Measurements from ENCODE around the gene TCOF1.

The TCOF1 gene

DNA sequence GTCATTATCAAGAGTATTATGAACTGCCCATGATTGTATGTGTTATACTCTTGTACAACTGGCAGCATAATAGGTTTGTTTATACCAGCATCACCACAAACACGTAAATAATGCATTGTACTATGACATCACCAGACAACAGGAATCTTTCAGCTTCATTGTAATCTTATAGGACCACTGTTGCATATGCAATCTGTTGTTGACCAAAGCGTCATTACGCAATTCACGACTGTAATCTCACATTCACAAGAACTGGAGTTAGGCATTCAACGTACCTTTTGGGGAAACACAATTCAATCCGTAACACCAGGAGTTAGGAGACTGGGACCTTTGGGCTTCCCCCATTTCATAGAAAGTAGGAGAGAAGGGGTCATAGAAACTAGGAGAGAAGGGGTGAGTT is 34.4 kb upstream of the TCOF1 start:
- DNase-seq (ENCODE audit: low read depth), result no peak

- no peak for DNase-seq (ENCODE audit: low read depth)
Measured at GRCh38 chr5:150323819-150324218, 33.7 kb upstream of the TCOF1 start.

DNA sequence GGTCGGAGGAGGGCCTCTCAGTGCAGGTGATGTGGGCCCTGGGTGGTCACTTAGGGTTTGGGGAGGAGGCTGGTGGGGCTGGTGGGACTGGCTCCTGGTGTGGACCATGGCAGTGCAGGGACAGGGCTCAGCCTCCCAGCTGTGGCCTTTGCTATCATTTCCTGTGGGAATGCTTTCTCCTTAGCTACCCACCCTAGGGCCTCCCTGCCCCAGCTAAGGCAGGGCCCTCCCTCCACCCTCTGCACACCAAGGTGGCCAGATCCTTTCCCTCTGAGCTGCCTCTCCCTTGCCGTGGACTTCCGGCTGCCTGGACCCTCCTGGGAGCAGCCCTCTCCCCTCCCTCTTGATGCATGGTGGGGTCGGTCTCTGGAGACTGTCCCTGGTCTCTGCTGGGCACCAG is 32.1 kb upstream of the TCOF1 start:
- no peak for DNase-seq (ENCODE audit: low read depth)

- DNase-seq (ENCODE audit: low read depth), result no peak
Measured at GRCh38 chr5:150326707-150327106, 30.8 kb upstream of the TCOF1 start.

GRCh38 chr5:150327139-150327538 is 30.4 kb upstream of the TCOF1 start:
- no peak for DNase-seq (ENCODE audit: low read depth)

DNA sequence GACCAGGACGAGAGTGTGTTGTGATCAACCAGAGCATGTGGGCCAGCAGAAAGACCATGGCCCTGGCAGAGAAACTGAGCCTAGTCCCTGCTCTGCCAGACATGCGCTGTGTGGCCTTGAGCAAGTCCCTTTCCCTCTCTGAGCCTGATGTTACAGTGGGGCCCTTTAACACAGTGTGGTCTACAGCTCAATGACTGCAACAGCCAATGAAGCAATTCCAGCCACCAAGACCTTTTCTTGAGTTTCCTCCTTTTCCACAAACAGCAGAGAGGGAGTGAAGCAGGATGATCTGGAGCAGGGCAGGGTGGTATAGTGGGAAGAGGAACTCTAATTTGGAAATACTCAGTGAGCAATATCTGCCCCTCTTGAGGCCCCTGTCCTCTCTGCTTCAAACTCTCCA is 29.0 kb upstream of the TCOF1 start:
- no peak for DNase-seq (ENCODE audit: low read depth)

DNA sequence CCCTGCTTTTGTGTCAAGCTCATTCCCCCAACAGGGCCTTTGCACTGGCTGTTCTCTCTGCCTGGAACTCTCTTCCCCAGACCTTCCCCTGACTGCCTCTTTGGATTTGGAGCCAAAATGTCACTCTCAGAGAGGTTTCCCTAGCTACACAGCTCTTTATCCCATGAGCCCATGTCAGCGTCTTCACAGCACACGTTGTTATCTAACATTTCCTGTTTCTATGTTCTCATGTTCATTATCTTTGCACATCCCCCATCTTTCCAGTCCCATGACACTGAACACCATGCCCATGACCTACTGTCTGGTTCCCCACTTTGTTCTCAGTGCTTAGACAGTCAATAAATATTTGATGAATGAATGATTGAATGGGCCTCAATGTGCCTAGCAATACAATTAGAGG is 28.5 kb upstream of the TCOF1 start:
- no peak for DNase-seq (ENCODE audit: low read depth)

- no peak for DNase-seq (ENCODE audit: low read depth)
Measured at GRCh38 chr5:150329881-150330876, 27.3 kb upstream of the TCOF1 start.

GRCh38 chr5:150333400-150333799 is 24.1 kb upstream of the TCOF1 start:
- no peak for DNase-seq (ENCODE audit: low read depth)

- DNase-seq (ENCODE audit: low read depth), result no peak
Measured at GRCh38 chr5:150335778-150336177, 21.7 kb upstream of the TCOF1 start.

GRCh38 chr5:150338546-150338945 is 19.0 kb upstream of the TCOF1 start:
- no peak for DNase-seq (ENCODE audit: low read depth)

DNA sequence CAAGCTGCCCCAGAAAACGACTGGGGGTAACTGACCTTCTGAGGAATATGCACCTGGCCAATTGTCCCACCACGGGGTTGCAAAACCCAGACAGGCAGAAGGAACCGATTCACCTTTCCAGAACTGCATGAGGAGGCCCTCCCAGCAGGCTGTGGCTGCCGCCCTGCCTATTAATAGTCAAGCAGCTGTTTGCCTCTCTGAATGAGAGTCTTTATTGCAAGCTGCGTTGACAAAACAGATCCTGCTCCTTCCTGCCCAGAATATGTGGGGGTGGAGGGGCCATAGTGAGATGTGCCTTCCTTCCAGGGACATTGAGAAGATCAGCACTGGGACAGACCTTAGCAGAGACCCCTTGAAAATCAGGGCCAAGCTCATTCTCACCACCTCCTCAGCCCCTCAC is 18.3 kb upstream of the TCOF1 start:
- DNase-seq (ENCODE audit: low read depth), result no peak

- no peak for DNase-seq (ENCODE audit: low read depth)
Measured at GRCh38 chr5:150339841-150340240, 17.7 kb upstream of the TCOF1 start.

GRCh38 chr5:150340614-150341255 is 16.8 kb upstream of the TCOF1 start:
- no peak for DNase-seq (ENCODE audit: low read depth)

DNA sequence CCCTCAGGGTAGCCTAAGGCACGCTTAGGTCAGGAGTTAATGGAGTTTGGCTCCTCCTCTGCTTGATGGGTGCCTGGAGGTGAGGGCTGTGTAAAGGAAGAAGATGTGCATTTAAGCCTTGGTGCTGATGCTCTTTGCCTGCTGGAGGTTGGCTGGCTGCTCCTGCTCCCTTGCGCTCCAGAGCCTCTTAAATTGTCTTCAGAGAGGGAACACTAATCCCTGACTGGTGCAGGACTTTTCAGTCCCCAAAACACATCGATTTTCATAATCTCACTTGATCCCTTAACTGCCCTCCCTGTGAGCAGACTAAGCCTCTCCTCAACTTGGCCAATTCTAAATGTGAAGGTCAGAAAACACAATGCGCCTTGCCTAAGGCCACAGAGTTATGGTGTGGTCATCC is 16.2 kb upstream of the TCOF1 start:
- no peak for DNase-seq (ENCODE audit: low read depth)

DNA sequence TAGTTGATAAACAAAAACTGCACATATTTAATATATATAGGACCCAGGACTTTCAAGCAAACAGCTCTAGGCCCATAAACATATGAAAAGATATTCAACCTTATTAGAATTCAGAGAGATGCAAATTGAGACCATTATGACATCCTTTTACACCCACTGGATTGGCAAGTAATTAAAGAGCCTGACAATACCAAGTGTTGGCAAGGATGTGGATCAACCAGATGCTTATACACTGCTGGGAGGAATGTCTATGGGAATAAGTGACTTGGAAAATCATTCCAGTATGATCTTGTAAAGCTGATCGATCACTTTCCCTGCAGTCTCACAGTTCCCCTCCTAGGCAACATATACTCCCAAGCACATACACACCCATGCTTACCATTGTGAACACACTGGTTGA is 15.5 kb upstream of the TCOF1 start:
- DNase-seq (ENCODE audit: low read depth), result no peak

DNA sequence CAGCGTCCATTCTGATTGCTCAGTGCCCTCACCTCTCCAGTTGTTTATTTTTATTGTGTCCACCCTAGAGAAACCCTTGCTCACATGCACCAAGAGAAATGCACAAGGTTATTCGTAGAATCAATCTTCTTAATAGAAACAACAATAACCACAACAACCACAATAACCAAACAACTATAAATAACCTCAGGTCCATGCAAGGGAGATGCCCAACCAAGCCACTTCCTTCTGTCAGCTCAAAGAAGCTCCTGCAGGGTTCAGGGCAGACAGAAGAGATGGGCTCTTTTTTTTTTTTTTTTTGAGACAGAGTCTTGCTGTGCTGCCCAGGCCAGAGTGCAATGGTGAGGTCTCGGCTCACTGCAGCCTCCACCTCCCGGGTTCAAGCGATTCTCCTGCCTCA is 14.9 kb upstream of the TCOF1 start:
- no peak for DNase-seq (ENCODE audit: low read depth)

- no peak for DNase-seq (ENCODE audit: low read depth)
Measured at GRCh38 chr5:150343994-150344631, 13.4 kb upstream of the TCOF1 start.

GRCh38 chr5:150345716-150346115 is 11.8 kb upstream of the TCOF1 start:
- DNase-seq (ENCODE audit: low read depth), result no peak

DNA sequence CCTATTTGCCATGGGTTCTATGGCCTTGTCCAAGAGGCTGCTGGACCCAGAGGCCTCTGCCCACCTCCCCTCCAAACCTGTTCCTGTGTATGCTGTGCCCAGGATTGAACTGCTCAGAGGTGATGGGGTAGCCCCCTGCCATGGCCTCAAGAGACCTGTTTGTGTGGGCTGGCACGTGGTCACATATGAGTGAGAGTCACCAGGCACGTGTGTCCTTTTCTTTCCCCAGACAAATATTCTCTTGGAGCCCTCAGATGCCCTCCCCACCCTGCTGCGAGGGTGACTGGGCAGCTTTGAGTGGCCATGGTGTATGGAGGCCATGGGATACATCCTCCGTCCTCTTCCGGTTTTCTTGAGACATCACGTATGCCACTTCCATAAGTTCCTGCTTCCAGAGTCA is 10.9 kb upstream of the TCOF1 start:
- DNase-seq (ENCODE audit: low read depth), result no peak

- no peak for DNase-seq (ENCODE audit: low read depth)
Measured at GRCh38 chr5:150347003-150347402, 10.5 kb upstream of the TCOF1 start.

DNA sequence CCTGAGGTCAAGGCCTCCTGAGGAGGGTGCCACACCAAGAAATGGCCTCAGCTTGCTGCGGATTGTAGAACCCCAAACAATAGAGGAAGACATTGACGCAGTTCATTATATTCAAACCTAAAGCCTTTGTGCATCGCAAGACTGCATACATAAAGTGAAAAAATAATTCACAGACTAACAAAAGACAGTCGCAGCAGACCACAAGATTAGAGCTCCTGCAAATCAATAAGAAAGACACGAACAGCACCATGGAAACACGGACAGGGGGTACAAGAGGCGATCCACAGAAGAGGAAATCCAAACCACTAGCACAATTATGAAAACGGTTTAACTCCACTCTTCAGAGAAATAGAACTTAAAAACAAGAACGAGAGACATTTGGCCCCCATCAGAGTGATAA is 10.0 kb upstream of the TCOF1 start:
- DNase-seq (ENCODE audit: low read depth), result no peak

- DNase-seq (ENCODE audit: low read depth), result no peak
Measured at GRCh38 chr5:150349681-150350275, 7.7 kb upstream of the TCOF1 start.

All from HS-27A (cell line).